Activated effector memory CD4-positive, alpha-beta T cell treated with Interleukin-2 at 50 U/mL for 16 hours (primary cell): ENCODE measurements around the gene TBC1D22A.

Experiments used
- DNase-seq: peaks from one replicate; pipeline ENCODE4 v3.0.0-alpha.2; 2020

Gene TBC1D22A

DNA sequence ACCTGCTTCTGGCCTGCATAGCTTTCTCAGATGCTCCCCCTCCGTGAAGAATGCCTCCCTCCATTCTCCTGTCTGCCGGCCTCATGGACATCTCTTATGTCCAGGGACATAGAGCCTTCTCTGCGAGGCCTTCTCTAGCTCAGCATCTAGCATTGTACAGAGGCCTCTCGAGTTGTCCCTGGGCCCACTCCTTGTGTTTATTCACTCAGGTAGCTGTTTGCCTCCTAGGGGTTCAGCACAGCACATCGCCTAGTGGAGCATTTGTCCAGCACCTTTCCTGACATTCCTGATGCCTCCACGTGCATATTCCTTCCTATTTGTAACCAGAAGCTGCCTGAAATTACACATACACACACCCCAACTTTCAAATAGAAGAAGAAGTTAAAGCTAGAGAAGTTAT is 101.3 kb downstream of the TBC1D22A start:
- DNase-seq: no peak

GRCh38 chr22:46864314-46865051 is 102.0 kb downstream of the TBC1D22A start:
- DNase-seq: no peak

DNA sequence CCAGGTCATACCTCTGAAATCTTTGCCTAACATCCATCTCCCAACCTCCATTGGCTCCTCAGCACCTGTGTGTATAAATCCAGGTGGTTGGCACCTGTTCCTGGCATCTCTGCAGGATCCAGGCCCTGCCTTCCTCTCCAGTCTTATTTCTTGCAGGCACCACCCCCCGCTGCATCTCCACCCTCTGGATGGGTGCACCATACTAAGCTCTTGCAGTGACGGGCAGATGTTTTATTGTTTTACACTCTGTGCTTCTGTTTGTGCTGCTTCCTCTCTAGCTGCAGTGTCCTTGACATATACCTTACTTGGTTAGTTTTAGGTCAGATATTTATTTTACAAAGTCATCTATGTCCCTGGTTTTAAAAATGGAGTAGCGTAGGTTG is 102.6 kb downstream of the TBC1D22A start:
- no peak for DNase-seq

GRCh38 chr22:46865642-46866041 is 103.2 kb downstream of the TBC1D22A start:
- no peak for DNase-seq

DNA sequence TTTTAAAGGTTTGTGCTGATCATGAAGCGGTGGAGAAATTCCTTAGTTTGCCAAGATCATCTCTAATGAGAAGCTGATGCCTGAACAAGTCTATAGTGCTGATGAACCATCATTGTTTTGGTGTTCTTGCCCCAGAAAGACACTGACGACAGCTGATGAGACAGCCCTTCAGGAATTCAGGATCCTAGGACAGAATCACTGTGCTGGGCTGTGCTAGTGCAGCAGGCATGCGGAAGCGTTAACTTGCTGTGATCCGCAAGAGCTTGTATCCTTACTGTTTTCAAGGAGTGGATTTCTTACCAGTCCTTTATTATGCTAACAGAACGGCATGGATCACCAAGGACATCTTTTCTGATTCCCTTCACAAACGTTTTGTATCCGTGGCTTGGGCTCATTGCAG is 104.1 kb downstream of the TBC1D22A start:
- no peak for DNase-seq

DNA sequence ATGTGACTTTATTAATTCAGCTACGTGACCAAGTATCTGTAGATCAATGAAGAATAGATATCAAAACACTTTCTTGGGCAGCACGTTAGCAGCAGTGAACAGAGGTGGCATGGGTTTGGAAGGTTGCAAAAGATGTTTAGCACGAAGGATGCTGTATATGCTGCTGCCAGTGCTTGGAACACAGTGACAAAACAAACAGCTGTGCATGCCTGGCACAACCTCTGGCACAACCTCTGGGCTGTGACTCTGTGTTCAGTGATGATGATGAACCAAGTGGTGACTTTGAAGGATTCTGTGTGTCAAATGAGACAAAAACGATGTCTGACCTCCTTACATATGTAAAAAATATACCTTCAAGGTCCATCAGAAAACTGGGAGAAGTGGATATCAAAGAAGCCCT is 104.7 kb downstream of the TBC1D22A start:
- DNase-seq: no peak

- no peak for DNase-seq
Measured at GRCh38 chr22:46869329-46869728, 106.9 kb downstream of the TBC1D22A start.

DNA sequence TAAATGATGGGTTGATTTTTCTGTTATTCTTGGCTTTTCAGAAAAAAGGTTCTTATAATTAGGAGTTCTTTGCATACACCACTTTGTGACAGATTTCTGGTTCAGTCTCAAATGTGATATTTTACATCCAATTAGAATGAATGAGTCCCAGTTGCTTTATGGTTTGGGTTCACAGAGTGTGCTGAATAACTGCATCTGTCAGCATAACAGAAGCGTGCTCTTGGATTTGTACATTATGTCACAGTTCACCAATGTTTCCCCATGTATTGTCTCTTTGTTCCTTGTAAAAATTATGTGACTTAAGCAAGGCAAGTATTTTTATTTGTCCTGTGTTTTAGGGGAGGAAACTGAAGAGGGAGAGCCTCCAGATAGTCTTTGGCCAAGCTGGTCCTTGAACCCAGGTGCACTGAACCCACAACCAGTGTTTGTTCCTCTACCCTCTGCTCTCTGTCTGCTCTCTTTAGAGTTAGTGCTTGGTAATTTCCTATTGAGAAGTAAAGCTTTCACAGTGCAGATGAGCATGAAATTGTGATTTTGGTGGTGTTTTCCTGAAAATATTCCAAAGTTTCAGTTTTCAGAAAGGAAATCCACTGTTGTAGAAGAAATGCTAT is 107.5 kb downstream of the TBC1D22A start:
- no peak for DNase-seq

DNA sequence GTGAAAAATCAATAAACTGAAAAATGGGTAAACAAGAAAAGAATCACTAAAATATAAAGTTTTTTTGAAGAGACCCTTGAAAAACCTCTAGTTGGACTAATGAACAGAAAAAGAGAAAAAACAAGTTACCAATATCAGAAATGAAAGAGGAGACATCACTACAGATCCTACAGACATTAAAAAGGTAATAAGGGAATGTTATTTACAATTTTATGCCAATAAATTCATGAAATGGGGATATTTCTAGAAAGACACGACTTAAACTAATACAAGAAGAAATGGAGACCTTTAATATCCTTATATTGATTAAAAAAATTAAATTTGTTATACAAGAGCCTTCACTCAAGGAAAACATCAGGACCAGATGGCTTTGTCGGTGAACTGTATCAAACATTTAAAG is 109.4 kb downstream of the TBC1D22A start:
- no peak for DNase-seq

- no peak for DNase-seq
Measured at GRCh38 chr22:46875089-46875488, 112.6 kb downstream of the TBC1D22A start.

GRCh38 chr22:46876357-46876934 is 114.0 kb downstream of the TBC1D22A start:
- no peak for DNase-seq

- DNase-seq: no peak
Measured at GRCh38 chr22:46878191-46878948, 115.9 kb downstream of the TBC1D22A start.

- no peak for DNase-seq
Measured at GRCh38 chr22:46879083-46879482, 116.6 kb downstream of the TBC1D22A start.

DNA sequence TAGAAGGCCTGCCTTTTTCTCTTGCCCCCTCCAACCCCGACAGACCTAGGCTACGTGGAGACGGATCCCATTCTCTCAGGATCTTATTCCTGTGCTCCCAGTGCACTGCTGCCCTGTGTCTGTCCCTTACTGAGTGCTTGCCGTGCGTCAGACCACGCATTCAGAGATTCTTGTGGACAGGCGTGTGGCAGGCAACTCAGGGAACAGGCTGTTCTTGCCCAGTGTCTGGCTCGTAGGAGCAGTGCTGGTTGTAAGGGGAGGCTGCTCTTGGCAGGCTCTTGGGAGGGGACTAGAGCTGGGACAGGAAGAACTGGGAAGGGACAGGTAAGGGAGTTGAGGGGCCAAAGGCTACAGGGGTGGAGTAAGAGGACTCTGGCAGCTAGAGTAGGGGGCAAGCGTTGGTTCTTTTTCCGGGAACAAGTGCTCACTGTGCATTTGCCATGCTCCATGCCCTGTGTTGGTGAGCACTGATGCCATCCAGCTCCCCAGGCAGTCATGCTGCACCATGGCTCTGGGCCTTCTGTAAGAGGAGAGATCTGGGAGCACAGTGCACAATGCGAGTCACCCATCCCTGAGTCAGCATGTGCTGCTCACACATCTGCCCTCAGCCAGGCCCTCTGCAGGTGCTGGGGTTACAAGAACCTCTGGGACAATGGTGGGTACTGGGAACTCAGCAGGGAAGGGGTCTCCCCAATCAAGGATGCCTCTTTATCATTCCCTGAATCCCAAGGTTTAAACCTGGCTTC is 119.1 kb downstream of the TBC1D22A start:
- no peak for DNase-seq

DNA sequence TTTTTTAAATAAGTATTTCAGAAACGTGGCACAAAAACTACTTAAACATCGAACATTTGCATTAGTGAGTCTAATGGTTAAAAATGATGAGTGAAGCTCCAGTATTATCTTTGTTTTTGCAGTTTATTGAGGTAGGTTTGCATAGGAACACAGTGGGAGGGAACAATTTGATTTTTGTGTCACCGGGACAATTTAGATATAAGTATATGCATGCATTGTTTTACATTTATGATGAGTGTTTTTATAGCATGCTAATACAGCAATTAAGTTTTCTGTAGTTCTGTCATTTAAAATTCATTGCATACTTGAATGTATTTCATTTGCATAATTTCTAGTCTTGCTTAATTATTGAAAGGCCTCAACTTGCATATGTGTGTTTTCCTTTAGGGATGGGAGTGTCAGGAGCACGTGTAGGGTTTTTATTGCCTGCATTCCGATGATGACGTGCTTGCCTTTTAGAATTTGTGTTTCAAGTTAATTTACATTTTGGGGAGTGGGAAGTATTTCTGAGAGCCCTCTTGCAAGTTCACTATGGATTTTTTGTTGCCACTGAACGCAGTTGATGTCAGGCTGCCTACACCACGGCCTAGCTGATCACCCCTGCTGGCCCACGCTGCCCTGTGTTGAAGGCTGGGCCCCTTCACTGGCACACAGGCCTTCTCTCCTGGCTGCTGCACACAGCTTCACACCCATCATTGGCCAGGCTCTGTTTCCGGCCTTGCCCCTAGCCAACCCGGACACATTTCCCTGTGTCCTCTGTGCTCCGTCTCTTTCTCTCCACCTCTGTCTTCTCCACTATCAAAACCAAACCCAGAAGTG is 120.9 kb downstream of the TBC1D22A start:
- no peak for DNase-seq

DNA sequence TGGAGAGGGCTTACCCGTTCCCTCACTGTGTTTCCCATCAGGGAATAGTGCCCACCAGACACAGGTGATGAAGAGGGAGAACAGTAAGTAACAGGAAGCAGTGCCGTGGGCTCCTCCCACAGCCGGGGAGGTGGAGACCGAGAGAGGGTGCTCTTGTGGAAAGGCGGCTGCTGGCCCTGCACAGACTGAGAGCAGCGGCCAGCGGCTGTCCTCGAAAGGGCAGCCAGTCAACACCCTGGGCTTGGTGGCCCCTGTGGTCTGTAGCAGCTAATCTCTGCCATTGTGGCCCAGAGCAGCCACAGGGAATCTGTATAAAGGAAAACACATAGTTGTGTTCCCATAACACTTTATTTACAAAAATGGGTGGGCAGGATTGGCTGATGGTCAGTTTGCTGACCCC is 121.9 kb downstream of the TBC1D22A start:
- no peak for DNase-seq

DNA sequence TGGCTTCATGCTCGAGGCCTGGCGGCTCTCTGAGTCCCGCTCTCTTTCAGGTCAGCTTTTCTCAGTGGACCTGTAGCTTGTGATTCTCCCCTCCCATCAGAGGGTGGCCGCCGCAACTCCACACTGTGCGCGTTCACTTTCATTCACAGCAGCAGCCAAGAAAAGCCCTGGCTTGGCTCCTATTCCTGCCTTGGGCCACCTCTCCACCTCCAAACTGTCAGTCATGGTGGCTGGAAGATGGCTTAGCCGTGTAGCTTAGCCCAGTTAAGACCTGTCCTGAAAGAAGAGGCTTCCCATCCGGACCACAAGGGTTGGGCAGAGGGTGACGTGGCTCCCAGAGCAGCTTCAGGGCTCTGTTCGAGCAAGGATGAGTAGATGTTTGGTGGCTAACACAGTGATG is 125.5 kb downstream of the TBC1D22A start:
- DNase-seq: no peak

DNA sequence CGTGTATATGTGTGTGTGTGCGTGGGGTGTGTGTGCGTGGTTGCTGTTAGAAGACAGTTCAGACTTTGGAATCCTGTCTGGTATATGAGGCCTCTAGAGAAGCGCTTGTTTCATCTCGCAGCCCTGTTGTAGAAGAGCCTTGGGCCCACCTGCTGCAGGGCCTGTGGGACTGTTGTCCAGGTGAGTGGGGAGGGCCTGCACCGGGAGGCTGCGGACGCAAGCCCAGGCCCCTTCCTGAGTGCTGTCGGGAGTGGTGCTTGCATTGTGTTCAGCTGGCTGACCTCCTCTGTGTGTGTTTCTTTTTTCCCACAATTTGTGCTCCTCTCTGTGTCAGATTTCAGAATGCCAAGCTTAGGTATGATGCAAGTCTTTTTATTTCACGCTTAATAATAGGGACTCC is 128.4 kb downstream of the TBC1D22A start:
- DNase-seq: no peak

DNA sequence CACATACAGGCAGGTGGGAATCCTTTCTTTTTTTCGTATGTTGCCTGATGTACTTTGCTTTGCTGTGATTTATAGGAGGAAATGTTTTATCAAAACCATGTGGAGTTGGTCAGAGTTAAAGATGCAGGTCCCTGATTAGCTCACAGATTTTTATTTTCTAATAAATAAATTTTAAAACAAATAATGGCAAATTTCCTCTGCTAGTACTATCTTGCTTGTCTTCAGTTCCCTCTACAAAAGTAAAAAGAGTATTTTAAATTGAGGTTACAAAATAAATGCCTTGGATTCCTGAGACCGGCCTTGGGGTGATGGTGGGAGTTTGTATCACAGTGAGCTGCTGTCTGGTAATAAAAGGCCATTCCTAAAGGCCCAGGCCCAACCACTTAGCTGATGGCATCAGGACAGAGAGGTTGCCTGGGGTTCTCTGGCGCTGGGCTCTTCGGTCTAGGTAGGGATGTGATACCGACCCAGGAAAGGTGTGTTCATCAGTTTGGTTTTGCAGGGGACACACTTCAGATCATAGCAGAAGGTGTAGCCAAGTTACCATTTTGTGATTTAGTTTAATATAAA is 129.0 kb downstream of the TBC1D22A start:
- DNase-seq: no peak

DNA sequence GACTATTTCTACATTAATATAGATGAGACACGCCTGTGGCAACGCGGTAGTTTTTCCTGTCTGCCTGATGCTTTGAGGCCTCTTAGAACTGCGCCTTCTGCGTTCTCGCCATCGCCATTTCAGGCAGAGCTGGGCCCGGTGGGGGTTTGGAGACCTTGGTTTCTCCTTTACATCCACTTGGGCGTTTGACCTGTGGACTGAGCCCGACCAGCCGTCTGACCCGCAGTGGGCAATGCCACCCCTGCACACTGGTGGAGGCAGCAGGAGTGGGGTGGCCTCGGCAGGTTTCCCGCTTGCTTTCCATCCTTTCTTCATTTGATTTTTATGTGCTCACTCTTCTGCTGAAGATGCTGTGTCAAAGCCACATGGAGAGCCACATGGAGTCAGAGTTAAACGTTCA is 130.4 kb downstream of the TBC1D22A start:
- DNase-seq: no peak

- no peak for DNase-seq
Measured at GRCh38 chr22:46893281-46894020, 131.0 kb downstream of the TBC1D22A start.
